Activated CD4-positive, alpha-beta memory T cell treated with anti-CD3 and anti-CD28 coated beads for 36 hours (primary cell): ENCODE data around the gene ASB7. TPM values are rescaled to one million over a fixed set of nuclear protein-coding genes. Genes with fewer than 3 reads are reported as not detected.

Experiments used
- CTCF ChIA-PET: fragments of 350-600 bp; sonication (Branson Sonifier 250); formaldehyde crosslinking; loops from one replicate; lab custom pipeline; 2021; ENCODE audit warnings: antibody characterized with exemption, inconsistent platforms; lab: Charles Lee
- POLR2A ChIA-PET: fragments of 350-600 bp; sonication (Branson Sonifier 250); formaldehyde crosslinking; loops from one replicate; lab custom pipeline; 2021; ENCODE audit warnings: antibody characterized with exemption; lab: Charles Lee
- DNase-seq: peaks from one replicate; pipeline ENCODE4 v3.0.0-alpha.2; 2020
- H3K27ac Mint-ChIP-seq: one replicate; pipeline ENCODE4 v1.8.0; 2021; ENCODE audit warnings: mixed read lengths
- H3K27me3 Mint-ChIP-seq: one replicate; pipeline ENCODE4 v1.8.0; 2021; ENCODE audit warnings: mixed read lengths
- H3K36me3 Mint-ChIP-seq: one replicate; pipeline ENCODE4 v1.8.0; 2021; ENCODE audit warnings: mixed read lengths
- H3K4me1 Mint-ChIP-seq: one replicate; pipeline ENCODE4 v1.8.0; 2021; ENCODE audit warnings: low read depth, mixed read lengths
- H3K4me3 Mint-ChIP-seq: one replicate; pipeline ENCODE4 v1.8.0; 2021; ENCODE audit warnings: mild to moderate bottlenecking, mixed read lengths
- H3K9me3 Mint-ChIP-seq: one replicate; pipeline ENCODE4 v1.8.0; 2021; ENCODE audit warnings: mixed read lengths
- intact Hi-C: fragments of 100-400 bp; cut with micrococcal nuclease; formaldehyde crosslinking; loops from one replicate; pipeline ENCODE4 v1.15.1; 2023
- total RNA-seq, 2 experiments: library from RNA; stranded (reverse); gene quantifications; one replicate each; pipeline ENCODE4 v1.2.3, GENCODE V29; 2021

Gene ASB7
- total RNA-seq, 2 experiments from 2014 or later = 19.6 to 21.3 TPM

GRCh38 chr15:100627789-100628395 is 25.5 kb downstream of the ASB7 start:
- CTCF ChIA-PET = interaction anchor here (1.1 to 1.5 kb wide), 8 partner anchors 9 to 380 kb away, joined by 3 to 18 read pairs (median 4); no protein-coding TSS in a partner anchor
- H3K4me3 Mint-ChIP-seq = no peak overlapping the region
- H3K9me3 Mint-ChIP-seq = no peaks in the 10 kb centered on the region
- peaks cover 20% of the 10 kb centered on the region for H3K36me3 Mint-ChIP-seq
- no peak overlapping the region for H3K27ac Mint-ChIP-seq
- POLR2A ChIA-PET = no interaction called here
- intact Hi-C loops = loop anchor here (1.0 to 5.0 kb wide), 3 partner anchors 245 to 379 kb away; partner anchors contain the start of gene LRRK1
- no peaks in the 10 kb centered on the region for H3K27me3 Mint-ChIP-seq
- peak; percentile 69 for DNase-seq
- peaks cover 8% of the 10 kb centered on the region for H3K4me1 Mint-ChIP-seq

GRCh38 chr15:100628746-100629145 is 26.4 kb downstream of the ASB7 start:
- H3K4me3 Mint-ChIP-seq = no peak overlapping the region
- H3K9me3 Mint-ChIP-seq = no peaks in the 10 kb centered on the region
- H3K36me3 Mint-ChIP-seq = peaks cover 19% of the 10 kb centered on the region
- POLR2A ChIA-PET = no interaction called here
- no peak for DNase-seq
- intact Hi-C loops = loop anchor here (5.0 kb wide), 1 partner anchor 289 kb away; the partner anchor contains the start of gene LRRK1
- CTCF ChIA-PET = interaction anchor here (1.2 kb wide), 1 partner anchor 244 kb away, joined by 4 read pairs; no protein-coding TSS in a partner anchor
- no peaks in the 10 kb centered on the region for H3K27me3 Mint-ChIP-seq
- H3K27ac Mint-ChIP-seq = no peak overlapping the region
- peaks cover 13% of the 10 kb centered on the region for H3K4me1 Mint-ChIP-seq

GRCh38 chr15:100631831-100632230 is 29.4 kb downstream of the ASB7 start:
- Mint-ChIP-seq H3K27me3 (no peaks in the 10 kb centered on the region), H3K4me1 (peaks cover 28% of the 10 kb centered on the region), H3K27ac (no peak overlapping the region), H3K9me3 (no peaks in the 10 kb centered on the region), H3K4me3 (no peak overlapping the region), H3K36me3 (peaks cover 21% of the 10 kb centered on the region)
- no peak for DNase-seq
- POLR2A ChIA-PET = no interaction called here
- intact Hi-C loops = no loop called here
- CTCF ChIA-PET = interaction anchor here (1.4 to 2.5 kb wide), 3 partner anchors 241 to 375 kb away, joined by 3 to 6 read pairs (median 5); no protein-coding TSS in a partner anchor

GRCh38 chr15:100633763-100634075 is 31.3 kb downstream of the ASB7 start:
- no peak overlapping the region for H3K27ac Mint-ChIP-seq

GRCh38 chr15:100635406-100636071 is 33.1 kb downstream of the ASB7 start:
- H3K27me3 Mint-ChIP-seq = no peaks in the 10 kb centered on the region
- H3K4me1 Mint-ChIP-seq = peaks cover 39% of the 10 kb centered on the region
- CTCF ChIA-PET = interaction anchor here (1.0 to 3.2 kb wide), 3 partner anchors 237 to 373 kb away, joined by 3 to 16 read pairs (median 3); no protein-coding TSS in a partner anchor
- POLR2A ChIA-PET = no interaction called here
- intact Hi-C loops = no loop called here
- H3K36me3 Mint-ChIP-seq = peaks cover 8% of the 10 kb centered on the region
- no peak overlapping the region for H3K4me3 Mint-ChIP-seq
- no peak for DNase-seq
- no peaks in the 10 kb centered on the region for H3K9me3 Mint-ChIP-seq
- no peak overlapping the region for H3K27ac Mint-ChIP-seq

More at GRCh38 chr15:100633763-100634075, 31.3 kb downstream of the ASB7 start:
- Mint-ChIP-seq H3K9me3 (no peaks in the 10 kb centered on the region), H3K36me3 (peaks cover 21% of the 10 kb centered on the region), H3K27me3 (no peaks in the 10 kb centered on the region), H3K4me1 (peaks cover 36% of the 10 kb centered on the region), H3K4me3 (no peak overlapping the region)
- intact Hi-C loops = no loop called here
- CTCF ChIA-PET = no interaction called here
- POLR2A ChIA-PET = no interaction called here
- no peak for DNase-seq

GRCh38 chr15:100638177-100638730 is 35.9 kb downstream of the ASB7 start:
- Mint-ChIP-seq H3K9me3 (no peaks in the 10 kb centered on the region), H3K4me3 (no peak overlapping the region), H3K36me3 (peaks cover 2% of the 10 kb centered on the region), H3K27ac (no peak overlapping the region), H3K4me1 (peaks cover 59% of the 10 kb centered on the region), H3K27me3 (no peaks in the 10 kb centered on the region)
- ChIA-PET POLR2A (no interaction called here), CTCF (interaction anchor here (1.0 to 3.2 kb wide), 2 partner anchors 235 to 368 kb away, joined by 3 to 16 read pairs; no protein-coding TSS in a partner anchor)
- no peak for DNase-seq
- intact Hi-C loops = no loop called here

GRCh38 chr15:100642213-100642949 is 40.0 kb downstream of the ASB7 start:
- CTCF ChIA-PET = interaction anchor here (1.2 to 1.3 kb wide), 2 partner anchors 230 kb away, joined by 3 read pairs; no protein-coding TSS in a partner anchor
- POLR2A ChIA-PET = no interaction called here
- H3K9me3 Mint-ChIP-seq = no peaks in the 10 kb centered on the region
- intact Hi-C loops = no loop called here
- DNase-seq = no peak
- H3K4me3 Mint-ChIP-seq = no peak overlapping the region
- H3K27me3 Mint-ChIP-seq = no peaks in the 10 kb centered on the region
- H3K36me3 Mint-ChIP-seq = no peaks in the 10 kb centered on the region
- peaks cover 33% of the 10 kb centered on the region for H3K4me1 Mint-ChIP-seq
- no peak overlapping the region for H3K27ac Mint-ChIP-seq

- no peak for DNase-seq
- H3K9me3 Mint-ChIP-seq = no peaks in the 10 kb centered on the region
- H3K27ac Mint-ChIP-seq = no peak overlapping the region
- H3K4me3 Mint-ChIP-seq = no peak overlapping the region
- ChIA-PET POLR2A (no interaction called here), CTCF (interaction anchor here (1.2 kb wide), 1 partner anchor 230 kb away, joined by 3 read pairs; no protein-coding TSS in a partner anchor)
- no peaks in the 10 kb centered on the region for H3K36me3 Mint-ChIP-seq
- intact Hi-C loops = no loop called here
- H3K27me3 Mint-ChIP-seq = no peaks in the 10 kb centered on the region
- H3K4me1 Mint-ChIP-seq = peaks cover 31% of the 10 kb centered on the region
Measured at GRCh38 chr15:100642950-100643338, 40.6 kb downstream of the ASB7 start.

- Mint-ChIP-seq H3K4me3 (no peak overlapping the region), H3K27ac (no peak overlapping the region), H3K36me3 (peaks cover 2% of the 10 kb centered on the region), H3K4me1 (peaks cover 18% of the 10 kb centered on the region), H3K27me3 (no peaks in the 10 kb centered on the region), H3K9me3 (no peaks in the 10 kb centered on the region)
- ChIA-PET CTCF (no interaction called here), POLR2A (no interaction called here)
- intact Hi-C loops = no loop called here
- no peak for DNase-seq
Measured at GRCh38 chr15:100645671-100646070, 43.3 kb downstream of the ASB7 start.

- Mint-ChIP-seq H3K4me3 (no peak overlapping the region), H3K9me3 (no peaks in the 10 kb centered on the region), H3K27ac (no peak overlapping the region), H3K27me3 (no peaks in the 10 kb centered on the region), H3K4me1 (peaks cover 2% of the 10 kb centered on the region), H3K36me3 (peaks cover 2% of the 10 kb centered on the region)
- CTCF ChIA-PET = interaction anchor here (1.0 kb wide), 1 partner anchor 299 kb away, joined by 3 read pairs; no protein-coding TSS in a partner anchor
- POLR2A ChIA-PET = no interaction called here
- DNase-seq = no peak
- intact Hi-C loops = no loop called here
Measured at GRCh38 chr15:100648951-100649350, 46.6 kb downstream of the ASB7 start.

GRCh38 chr15:100650685-100651084 is 48.3 kb downstream of the ASB7 start:
- no peaks in the 10 kb centered on the region for H3K9me3 Mint-ChIP-seq
- intact Hi-C loops = no loop called here
- ChIA-PET CTCF (interaction anchor here (1.0 kb wide), 1 partner anchor 224 kb away, joined by 5 read pairs; no protein-coding TSS in a partner anchor), POLR2A (no interaction called here)
- H3K27ac Mint-ChIP-seq = no peak overlapping the region
- peaks cover 2% of the 10 kb centered on the region for H3K4me1 Mint-ChIP-seq
- H3K27me3 Mint-ChIP-seq = no peaks in the 10 kb centered on the region
- H3K36me3 Mint-ChIP-seq = peaks cover 2% of the 10 kb centered on the region
- no peak overlapping the region for H3K4me3 Mint-ChIP-seq
- DNase-seq = no peak
